Thyroid gland (tissue), 4 donors: Measurements from ENCODE around the gene PRRT4. TPM values are rescaled to one million over a fixed set of nuclear protein-coding genes. Genes with fewer than 3 reads are reported as not detected.

Experiments
- DNase-seq, 2 donors: peaks; one replicate each; pipeline ENCODE4 v3.0.0-alpha.2; 2019
- H3K27ac ChIP-seq, 3 donors: fragments of 200-600 bp; sonication (generic); 1 replicate in 2 of 3; 2 replicates in 1 of 3; pipeline ENCODE4 v1.5.1; 2016 to 2019; ENCODE audit warnings: mild to moderate bottlenecking in 1 of 3, moderate library complexity in 1 of 3
- H3K27me3 ChIP-seq: fragments of 200-600 bp; sonication (generic); one replicate; pipeline ENCODE4 v1.5.1; 2019
- H3K36me3 ChIP-seq, 2 donors: fragments of 200-600 bp; sonication (generic); one replicate each; pipeline ENCODE4 v1.5.1; 2016 to 2019
- H3K4me1 ChIP-seq, 2 donors: fragments of 200-600 bp; sonication (generic); one replicate each; pipeline ENCODE4 v1.5.1; 2017 to 2019
- H3K4me3 ChIP-seq, 3 donors: fragments of 200-600 bp; sonication (generic); replicated peaks in 1 of 3; 1 replicate in 2 of 3; 2 replicates in 1 of 3; pipeline ENCODE4 v1.5.1; 2016; ENCODE audit warnings: mild to moderate bottlenecking in 1 of 3
- H3K9me3 ChIP-seq: fragments of 200-600 bp; sonication (generic); one replicate; pipeline ENCODE4 v1.5.1; 2017
- POLR2A ChIP-seq, 2 donors: fragments of 450-650 bp; IDR thresholded peaks; one replicate each; pipeline ENCODE4 v1.6.1; 2017; ENCODE audit warnings: antibody characterized with exemption in 2 of 2, mild to moderate bottlenecking in 2 of 2, moderate library complexity in 1 of 2
- WGBS, 2 donors: methylation state at CpG; one replicate each; pipeline ENCODE4 v1.1.5; 2017; 5-methylcytosine and 5-hydroxymethylcytosine counted together
- intact Hi-C: fragments of 100-400 bp; cut with DNase I; formaldehyde crosslinking; loops from one replicate; pipeline ENCODE4 v1.15.1; 2023
- total RNA-seq, 4 donors: library from RNA; depleted of rRNA; stranded (reverse); fragments of >200 nt; gene quantifications; one replicate each; pipeline ENCODE4 v1.2.3, GENCODE V29; 2016
- TF ChIP-seq, protein P1 (sequence below), 6 experiments: fragments of 200-600 bp in 3 of 6; fragments of 450-650 bp in 3 of 6; sonication (generic) in 3 of 6; IDR thresholded peaks; one replicate each; pipeline ENCODE4 v1.5.1; 2016 to 2019; ENCODE audit warnings: antibody characterized with exemption in 6 of 6, mild to moderate bottlenecking in 2 of 6, inconsistent platforms in 1 of 6, moderate library complexity in 1 of 6

The PRRT4 gene
- total RNA-seq, 4 donors from 2014 or later = 0.78 to 1.1 TPM; not detected in 2

DNA sequence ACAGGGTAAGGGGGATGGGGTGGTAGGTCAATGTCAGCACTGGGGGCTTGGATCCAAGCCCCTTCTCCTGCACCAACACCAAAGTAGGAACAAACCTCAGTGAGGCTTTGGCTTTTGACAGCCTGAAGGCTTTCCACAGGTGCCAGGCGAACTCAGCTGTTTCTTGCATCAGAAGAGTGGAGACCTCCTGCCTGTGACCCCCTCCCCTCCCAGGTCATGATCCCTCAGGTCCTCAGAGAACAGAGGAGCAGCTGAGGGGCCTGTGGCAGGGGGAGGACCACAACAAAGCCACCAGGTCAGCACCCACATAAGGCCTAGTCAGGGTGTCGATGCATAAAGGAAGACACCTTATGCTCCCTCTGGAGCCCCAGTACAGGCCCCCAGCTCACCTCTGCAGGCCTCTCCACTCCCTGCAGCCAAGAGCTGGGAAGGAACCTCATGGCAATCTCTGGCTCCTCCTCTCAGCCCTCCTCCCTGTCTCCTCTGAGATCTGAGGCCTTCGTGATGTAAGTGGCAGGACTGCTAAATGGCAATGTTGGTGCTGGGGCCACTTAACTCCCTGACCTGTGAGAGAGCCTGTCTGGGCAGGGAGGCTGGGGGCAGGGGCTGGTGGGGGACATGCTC lies 19.1 kb upstream of the PRRT4 start:
- no peaks in the 10 kb centered on the region for H3K27me3 ChIP-seq
- H3K4me1 ChIP-seq = no peaks in the 10 kb centered on the region
- no peak overlapping the region for H3K27ac ChIP-seq
- no peaks in the 10 kb centered on the region for H3K9me3 ChIP-seq
- TF ChIP-seq POLR2A (IDR thresholded peaks at IDR 0.05) = no peak
- TF ChIP-seq, protein P1, sequence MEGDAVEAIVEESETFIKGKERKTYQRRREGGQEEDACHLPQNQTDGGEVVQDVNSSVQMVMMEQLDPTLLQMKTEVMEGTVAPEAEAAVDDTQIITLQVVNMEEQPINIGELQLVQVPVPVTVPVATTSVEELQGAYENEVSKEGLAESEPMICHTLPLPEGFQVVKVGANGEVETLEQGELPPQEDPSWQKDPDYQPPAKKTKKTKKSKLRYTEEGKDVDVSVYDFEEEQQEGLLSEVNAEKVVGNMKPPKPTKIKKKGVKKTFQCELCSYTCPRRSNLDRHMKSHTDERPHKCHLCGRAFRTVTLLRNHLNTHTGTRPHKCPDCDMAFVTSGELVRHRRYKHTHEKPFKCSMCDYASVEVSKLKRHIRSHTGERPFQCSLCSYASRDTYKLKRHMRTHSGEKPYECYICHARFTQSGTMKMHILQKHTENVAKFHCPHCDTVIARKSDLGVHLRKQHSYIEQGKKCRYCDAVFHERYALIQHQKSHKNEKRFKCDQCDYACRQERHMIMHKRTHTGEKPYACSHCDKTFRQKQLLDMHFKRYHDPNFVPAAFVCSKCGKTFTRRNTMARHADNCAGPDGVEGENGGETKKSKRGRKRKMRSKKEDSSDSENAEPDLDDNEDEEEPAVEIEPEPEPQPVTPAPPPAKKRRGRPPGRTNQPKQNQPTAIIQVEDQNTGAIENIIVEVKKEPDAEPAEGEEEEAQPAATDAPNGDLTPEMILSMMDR (IDR thresholded peaks at IDR 0.05) = no peak
- WGBS, 2 donors = 69 to 85% methylated on average over 3 of the region's 3 CpGs
- no peak overlapping the region for H3K4me3 ChIP-seq
- no peak for DNase-seq
- intact Hi-C loops = no loop called here
- no peaks in the 10 kb centered on the region for H3K36me3 ChIP-seq

DNA sequence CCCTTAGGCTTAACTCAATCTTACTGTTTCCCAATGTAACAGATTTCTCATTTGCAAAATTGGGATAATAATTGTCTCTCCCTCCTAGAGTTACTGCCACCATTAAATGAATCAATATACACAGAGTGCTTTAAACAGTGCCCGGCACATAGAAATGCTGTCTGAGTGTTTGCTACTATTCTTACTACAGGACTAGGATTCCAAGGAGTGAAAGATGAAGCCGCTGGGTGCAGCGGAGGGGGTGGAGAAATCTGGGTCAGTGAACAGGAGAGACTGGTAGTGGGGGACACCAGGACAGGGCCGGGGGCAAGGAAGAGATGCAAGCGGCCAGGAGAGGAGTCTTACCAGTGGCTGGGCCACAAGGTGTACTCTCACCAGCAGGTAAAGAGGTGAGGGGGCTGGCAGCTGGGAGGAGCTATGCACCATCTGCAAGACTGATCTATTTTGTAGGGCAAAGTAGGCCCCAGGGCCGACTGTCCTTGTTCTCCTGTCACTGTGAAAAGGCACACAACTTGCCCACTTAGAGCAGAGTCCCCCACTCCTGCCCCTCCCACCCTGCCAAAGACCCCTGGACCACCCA lies 18.5 kb upstream of the PRRT4 start:
- TF ChIP-seq, protein P1 (IDR thresholded peaks at IDR 0.05) = no peak
- Histone ChIP-seq H3K27me3 (no peaks in the 10 kb centered on the region), H3K9me3 (no peaks in the 10 kb centered on the region), H3K27ac (no peak overlapping the region), H3K4me1 (no peaks in the 10 kb centered on the region), H3K36me3 (no peaks in the 10 kb centered on the region), H3K4me3 (no peak overlapping the region)
- WGBS, 2 donors = 76 to 85% methylated on average over 6 of the region's 6 CpGs
- intact Hi-C loops = no loop called here
- no peak for DNase-seq

DNA sequence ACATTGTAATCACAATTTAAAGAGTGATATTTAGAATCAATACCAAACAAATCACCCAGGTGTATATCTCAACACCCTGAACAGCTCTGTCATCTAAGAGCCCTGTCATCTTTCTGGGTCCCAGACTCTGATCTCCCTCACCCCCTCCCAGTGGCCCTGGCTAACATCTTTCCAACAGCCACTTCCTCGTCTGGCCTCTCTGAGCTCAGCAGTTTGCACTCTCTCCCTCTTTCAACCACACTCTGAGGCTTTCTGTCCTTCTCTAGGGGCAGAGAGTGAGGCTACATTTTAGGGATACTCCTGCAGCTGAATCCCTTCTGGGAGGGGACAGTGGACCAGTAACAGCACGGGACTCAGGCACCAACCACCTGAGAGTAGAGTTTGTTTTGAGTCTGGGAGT lies 17.1 kb upstream of the PRRT4 start:
- WGBS, 2 donors = 60 to 68% methylated on average over 2 of the region's 2 CpGs
- intact Hi-C loops = no loop called here
- Histone ChIP-seq H3K4me3 (no peak overlapping the region), H3K27me3 (no peaks in the 10 kb centered on the region), H3K36me3 (no peaks in the 10 kb centered on the region), H3K27ac (no peak overlapping the region), H3K9me3 (no peaks in the 10 kb centered on the region), H3K4me1 (no peaks in the 10 kb centered on the region)
- DNase-seq = no peak
- no peak for TF ChIP-seq POLR2A (IDR thresholded peaks at IDR 0.05)
- TF ChIP-seq, protein P1 (IDR thresholded peaks at IDR 0.05) = no peak

DNA sequence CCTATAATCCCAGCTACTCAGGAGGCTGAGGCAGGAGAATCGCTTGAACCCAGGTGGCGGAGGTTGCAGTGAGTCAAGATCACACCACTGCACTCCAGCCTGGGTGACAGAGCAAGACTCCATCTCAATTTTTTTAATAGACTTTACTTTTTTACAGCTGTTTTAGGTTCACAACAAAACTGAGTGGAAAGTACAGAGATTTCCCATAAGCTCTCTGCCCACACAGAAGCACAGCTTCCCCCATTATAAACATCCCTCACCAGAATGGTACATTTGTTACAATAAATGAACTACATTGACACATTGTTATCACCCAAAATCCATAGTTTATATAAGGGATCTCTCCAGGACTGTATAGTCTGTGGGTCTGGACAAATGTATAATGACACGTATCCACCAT lies 14.6 kb upstream of the PRRT4 start:
- H3K27ac ChIP-seq = no peak overlapping the region
- no peak overlapping the region for H3K4me3 ChIP-seq
- DNase-seq = no peak
- no peaks in the 10 kb centered on the region for H3K36me3 ChIP-seq
- H3K9me3 ChIP-seq = no peaks in the 10 kb centered on the region
- WGBS, 2 donors = 96 to 98% methylated on average over 3 of the region's 3 CpGs
- intact Hi-C loops = no loop called here
- no peaks in the 10 kb centered on the region for H3K27me3 ChIP-seq
- H3K4me1 ChIP-seq = no peaks in the 10 kb centered on the region
- TF ChIP-seq, protein P1 (IDR thresholded peaks at IDR 0.05) = no peak
- no peak for TF ChIP-seq POLR2A (IDR thresholded peaks at IDR 0.05)

DNA sequence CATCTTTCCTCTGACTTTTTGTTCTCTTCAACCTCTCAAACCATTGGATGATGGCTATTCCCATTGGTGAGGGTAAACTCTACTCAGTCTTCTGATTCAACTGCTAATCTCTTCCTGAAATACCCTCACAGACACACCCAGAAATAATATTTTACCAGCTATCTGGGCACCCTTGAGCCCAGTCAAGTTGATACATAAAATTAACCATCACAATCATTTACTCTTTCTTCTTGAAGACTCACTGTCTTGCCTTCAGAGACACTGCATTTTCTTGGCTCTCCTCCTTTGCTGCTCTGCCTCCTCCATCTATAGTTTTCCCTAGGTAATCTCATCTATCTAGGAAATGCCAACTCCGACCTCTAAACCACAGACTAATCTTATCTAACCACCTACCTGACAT lies 12.6 kb upstream of the PRRT4 start:
- TF ChIP-seq, protein P1 (IDR thresholded peaks at IDR 0.05) = no peak
- no peak for TF ChIP-seq POLR2A (IDR thresholded peaks at IDR 0.05)
- no peak overlapping the region for H3K4me3 ChIP-seq
- 74 to 77% methylated on average over 1 of the region's 1 CpG for WGBS, 2 donors
- no peaks in the 10 kb centered on the region for H3K9me3 ChIP-seq
- no peak overlapping the region for H3K27ac ChIP-seq
- DNase-seq = no peak
- no peaks in the 10 kb centered on the region for H3K4me1 ChIP-seq
- H3K36me3 ChIP-seq = no peaks in the 10 kb centered on the region
- no peaks in the 10 kb centered on the region for H3K27me3 ChIP-seq
- intact Hi-C loops = no loop called here
